Activated naive CD8-positive, alpha-beta T cell (primary cell): ENCODE results near the gene MOSPD2.

ENCODE experiments used
- H3K27ac Mint-ChIP-seq: one replicate; pipeline ENCODE4 v1.8.0; 2021; ENCODE audit warnings: mixed read lengths
- H3K27me3 Mint-ChIP-seq: one replicate; pipeline ENCODE4 v1.8.0; 2021; ENCODE audit warnings: mixed read lengths
- H3K36me3 Mint-ChIP-seq: one replicate; pipeline ENCODE4 v1.8.0; 2021; ENCODE audit warnings: mixed read lengths
- H3K4me1 Mint-ChIP-seq: one replicate; pipeline ENCODE4 v1.8.0; 2021; ENCODE audit warnings: low read depth, mixed read lengths
- H3K4me3 Mint-ChIP-seq: one replicate; pipeline ENCODE4 v1.8.0; 2021; ENCODE audit warnings: mild to moderate bottlenecking, mixed read lengths
- H3K9me3 Mint-ChIP-seq: one replicate; pipeline ENCODE4 v1.8.0; 2021; ENCODE audit warnings: low read depth, mixed read lengths

The MOSPD2 gene

GRCh38 chrX:14930663-14931062 is 57.4 kb downstream of the MOSPD2 start:
- H3K27me3 Mint-ChIP-seq = peaks cover 4% of the 10 kb centered on the region
- no peaks in the 10 kb centered on the region for H3K4me1 Mint-ChIP-seq
- H3K4me3 Mint-ChIP-seq = no peak overlapping the region
- H3K36me3 Mint-ChIP-seq = no peaks in the 10 kb centered on the region
- H3K9me3 Mint-ChIP-seq = no peaks in the 10 kb centered on the region
- no peak overlapping the region for H3K27ac Mint-ChIP-seq

DNA sequence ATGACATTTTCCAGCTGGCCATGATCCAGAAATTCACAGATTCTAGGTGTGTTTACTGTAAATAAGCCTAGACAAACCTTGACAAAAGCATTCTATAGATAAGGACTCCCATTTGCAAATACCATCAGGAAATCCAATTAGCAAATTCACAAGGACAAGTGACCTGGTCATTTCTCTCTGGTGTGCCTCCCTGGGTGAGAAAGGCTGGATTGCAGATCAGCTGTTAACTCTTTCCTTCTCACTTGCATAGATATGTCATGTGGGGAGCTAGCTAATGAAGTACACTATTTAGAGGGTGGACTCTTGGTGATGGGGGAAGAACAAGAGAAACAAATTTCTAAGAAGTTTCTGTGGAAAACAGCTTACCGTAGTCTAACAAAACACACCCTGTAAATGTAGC is 58.9 kb downstream of the MOSPD2 start:
- H3K4me3 Mint-ChIP-seq = no peak overlapping the region
- no peaks in the 10 kb centered on the region for H3K36me3 Mint-ChIP-seq
- no peaks in the 10 kb centered on the region for H3K9me3 Mint-ChIP-seq
- H3K27me3 Mint-ChIP-seq = peaks cover 4% of the 10 kb centered on the region
- no peak overlapping the region for H3K27ac Mint-ChIP-seq
- H3K4me1 Mint-ChIP-seq = no peaks in the 10 kb centered on the region

DNA sequence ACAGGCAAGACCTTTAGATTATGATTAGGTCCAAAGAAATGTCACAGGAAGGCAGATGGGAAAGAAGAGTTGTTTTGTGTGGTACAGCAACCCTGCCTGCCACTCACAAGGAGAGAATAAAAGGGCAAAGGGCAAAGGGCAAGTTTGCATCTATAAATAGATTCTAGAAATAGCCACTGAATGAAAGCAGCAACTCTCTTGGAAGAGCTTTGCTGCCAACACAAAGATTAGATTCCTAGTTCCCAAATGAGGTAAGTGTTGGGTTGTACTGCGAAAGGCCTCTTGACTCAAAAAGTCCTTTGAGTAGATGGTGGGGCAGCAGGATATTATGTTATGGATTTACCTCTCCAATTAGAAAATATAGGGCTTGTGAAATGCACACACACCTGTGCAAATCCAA is 61.2 kb downstream of the MOSPD2 start:
- H3K9me3 Mint-ChIP-seq = no peaks in the 10 kb centered on the region
- H3K27me3 Mint-ChIP-seq = peaks cover 4% of the 10 kb centered on the region
- H3K27ac Mint-ChIP-seq = no peak overlapping the region
- H3K36me3 Mint-ChIP-seq = no peaks in the 10 kb centered on the region
- H3K4me3 Mint-ChIP-seq = no peak overlapping the region
- no peaks in the 10 kb centered on the region for H3K4me1 Mint-ChIP-seq

DNA sequence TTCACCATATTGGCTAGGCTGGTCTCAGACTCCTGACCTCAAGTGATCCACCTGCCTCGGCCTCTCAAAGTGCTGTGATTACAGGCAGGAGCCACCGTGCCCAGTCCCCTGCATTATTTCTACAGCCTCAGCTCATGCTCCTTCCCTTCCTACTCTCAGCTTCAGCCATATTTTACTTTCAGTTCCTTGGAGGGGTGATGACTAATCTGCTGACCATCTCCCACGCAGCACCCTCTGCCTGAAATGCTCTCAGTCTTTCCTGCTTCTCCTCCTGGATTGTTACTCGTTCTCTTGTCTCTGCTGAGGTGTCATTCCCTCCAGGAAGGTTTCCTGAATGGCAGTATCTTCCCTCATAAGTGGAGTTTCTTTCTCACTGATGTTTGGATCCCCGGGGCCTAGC is 63.3 kb downstream of the MOSPD2 start:
- no peak overlapping the region for H3K4me3 Mint-ChIP-seq
- peaks cover 2% of the 10 kb centered on the region for H3K27me3 Mint-ChIP-seq
- no peak overlapping the region for H3K27ac Mint-ChIP-seq
- no peaks in the 10 kb centered on the region for H3K36me3 Mint-ChIP-seq
- H3K9me3 Mint-ChIP-seq = no peaks in the 10 kb centered on the region
- H3K4me1 Mint-ChIP-seq = no peaks in the 10 kb centered on the region

- Mint-ChIP-seq H3K36me3 (no peaks in the 10 kb centered on the region), H3K27me3 (no peaks in the 10 kb centered on the region), H3K27ac (no peak overlapping the region), H3K4me3 (no peak overlapping the region), H3K9me3 (no peaks in the 10 kb centered on the region), H3K4me1 (no peaks in the 10 kb centered on the region)
Measured at GRCh38 chrX:14939644-14940043, 66.4 kb downstream of the MOSPD2 start.

DNA sequence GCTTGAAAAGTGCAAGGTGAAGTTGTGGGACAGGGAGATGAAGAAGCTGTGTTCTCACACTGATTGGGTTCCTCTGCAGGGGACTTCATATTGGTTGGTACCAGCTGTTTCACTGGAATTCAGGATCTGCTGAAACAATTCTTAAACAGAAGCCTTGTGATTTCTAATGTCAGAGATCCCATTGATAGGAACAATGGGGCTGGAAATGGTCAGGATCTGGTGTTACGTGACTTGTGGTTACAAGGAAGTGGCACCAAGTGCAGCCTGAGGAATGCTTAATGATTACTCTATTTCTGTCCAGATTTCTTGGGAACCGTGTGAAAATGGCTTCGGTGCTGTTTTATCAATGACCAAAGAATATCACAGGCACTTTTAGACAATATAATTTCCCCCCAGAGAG is 68.1 kb downstream of the MOSPD2 start:
- H3K4me1 Mint-ChIP-seq = no peaks in the 10 kb centered on the region
- H3K9me3 Mint-ChIP-seq = no peaks in the 10 kb centered on the region
- H3K27ac Mint-ChIP-seq = no peak overlapping the region
- no peaks in the 10 kb centered on the region for H3K27me3 Mint-ChIP-seq
- H3K4me3 Mint-ChIP-seq = no peak overlapping the region
- H3K36me3 Mint-ChIP-seq = no peaks in the 10 kb centered on the region

DNA sequence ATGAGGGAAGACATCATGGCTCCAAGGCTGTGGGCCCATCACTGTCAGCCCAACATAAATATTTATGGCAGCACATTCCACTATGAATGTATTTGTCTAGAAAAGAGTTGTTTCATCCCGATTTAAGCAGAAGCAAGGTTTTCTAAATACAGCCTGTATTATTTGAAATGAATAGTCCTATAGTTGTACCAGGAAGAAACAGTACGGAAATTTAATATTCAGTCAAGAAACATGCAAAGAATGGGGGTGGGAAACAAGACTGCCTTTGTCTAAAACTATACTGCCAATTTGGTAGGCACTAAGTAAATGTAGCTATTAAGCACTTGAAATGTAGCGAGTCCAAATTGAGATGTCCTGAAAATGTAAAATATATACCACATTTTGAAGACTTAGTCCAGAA is 69.1 kb downstream of the MOSPD2 start:
- H3K36me3 Mint-ChIP-seq = no peaks in the 10 kb centered on the region
- H3K27me3 Mint-ChIP-seq = no peaks in the 10 kb centered on the region
- H3K4me1 Mint-ChIP-seq = no peaks in the 10 kb centered on the region
- no peak overlapping the region for H3K27ac Mint-ChIP-seq
- H3K9me3 Mint-ChIP-seq = no peaks in the 10 kb centered on the region
- no peak overlapping the region for H3K4me3 Mint-ChIP-seq

DNA sequence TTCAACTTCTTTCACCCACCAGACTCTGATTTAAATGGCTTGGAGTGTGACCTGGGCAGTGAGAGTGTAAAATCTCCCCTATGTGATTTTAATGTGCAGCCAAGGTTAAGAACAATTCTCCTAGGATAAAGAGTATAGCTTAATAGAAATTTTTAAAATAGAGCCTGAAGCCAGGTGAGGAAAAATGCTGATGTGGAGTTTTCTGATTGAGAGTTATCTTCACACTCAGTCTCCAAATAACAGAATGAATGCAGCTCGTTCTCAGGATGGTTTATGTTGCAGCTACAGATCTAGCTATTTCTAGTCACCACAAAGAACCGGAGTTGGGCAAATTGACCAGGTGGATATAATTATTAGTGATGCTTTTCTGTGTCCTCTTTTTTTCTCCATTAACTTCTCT is 70.7 kb downstream of the MOSPD2 start:
- Mint-ChIP-seq H3K36me3 (no peaks in the 10 kb centered on the region), H3K27me3 (no peaks in the 10 kb centered on the region), H3K4me1 (no peaks in the 10 kb centered on the region), H3K4me3 (no peak overlapping the region), H3K27ac (no peak overlapping the region), H3K9me3 (no peaks in the 10 kb centered on the region)

GRCh38 chrX:14946606-14947155 is 73.5 kb downstream of the MOSPD2 start:
- H3K9me3 Mint-ChIP-seq = no peaks in the 10 kb centered on the region
- no peak overlapping the region for H3K4me3 Mint-ChIP-seq
- no peaks in the 10 kb centered on the region for H3K4me1 Mint-ChIP-seq
- H3K36me3 Mint-ChIP-seq = no peaks in the 10 kb centered on the region
- peaks cover 4% of the 10 kb centered on the region for H3K27me3 Mint-ChIP-seq
- no peak overlapping the region for H3K27ac Mint-ChIP-seq

- H3K9me3 Mint-ChIP-seq = no peaks in the 10 kb centered on the region
- H3K4me3 Mint-ChIP-seq = no peak overlapping the region
- H3K4me1 Mint-ChIP-seq = no peaks in the 10 kb centered on the region
- peaks cover 4% of the 10 kb centered on the region for H3K27me3 Mint-ChIP-seq
- H3K27ac Mint-ChIP-seq = no peak overlapping the region
- H3K36me3 Mint-ChIP-seq = no peaks in the 10 kb centered on the region
Measured at GRCh38 chrX:14948691-14949090, 75.5 kb downstream of the MOSPD2 start.

- H3K27me3 Mint-ChIP-seq = no peaks in the 10 kb centered on the region
- H3K27ac Mint-ChIP-seq = no peak overlapping the region
- H3K9me3 Mint-ChIP-seq = no peaks in the 10 kb centered on the region
- no peaks in the 10 kb centered on the region for H3K4me1 Mint-ChIP-seq
- H3K36me3 Mint-ChIP-seq = no peaks in the 10 kb centered on the region
- H3K4me3 Mint-ChIP-seq = no peak overlapping the region
Measured at GRCh38 chrX:14956813-14957582, 83.8 kb downstream of the MOSPD2 start.

GRCh38 chrX:14963447-14964236 is 90.4 kb downstream of the MOSPD2 start:
- no peak overlapping the region for H3K4me3 Mint-ChIP-seq
- no peaks in the 10 kb centered on the region for H3K4me1 Mint-ChIP-seq
- no peaks in the 10 kb centered on the region for H3K36me3 Mint-ChIP-seq
- no peak overlapping the region for H3K27ac Mint-ChIP-seq
- no peaks in the 10 kb centered on the region for H3K9me3 Mint-ChIP-seq
- H3K27me3 Mint-ChIP-seq = no peaks in the 10 kb centered on the region

- Mint-ChIP-seq H3K27me3 (no peaks in the 10 kb centered on the region), H3K4me3 (no peak overlapping the region), H3K27ac (no peak overlapping the region), H3K36me3 (no peaks in the 10 kb centered on the region), H3K9me3 (no peaks in the 10 kb centered on the region), H3K4me1 (no peaks in the 10 kb centered on the region)
Measured at GRCh38 chrX:14964500-14964899, 91.3 kb downstream of the MOSPD2 start.
